B cell (primary cell): ENCODE data around the gene SPOCD1. TPM values are rescaled to one million over a fixed set of nuclear protein-coding genes. Genes with fewer than 3 reads are reported as not detected.

Experiments used
- ATAC-seq: fragments of 200-7000 bp; cut with Tn5 transposase; one replicate; pipeline ENCODE4 v1.10.0; 2021; ENCODE audit warnings: low read depth, mild to moderate bottlenecking, moderate number of reproducible peaks, moderate library complexity
- CTCF ChIA-PET: fragments of 350-600 bp; sonication (Branson Sonifier 250); formaldehyde crosslinking; loops from one replicate; lab custom pipeline; 2021; ENCODE audit warnings: antibody characterized with exemption, inconsistent platforms; lab: Charles Lee
- POLR2A ChIA-PET: fragments of 350-600 bp; sonication (Branson Sonifier 250); formaldehyde crosslinking; loops from one replicate; lab custom pipeline; 2021; ENCODE audit warnings: antibody characterized with exemption; lab: Charles Lee
- DNase-seq: peaks from one replicate; pipeline ENCODE4 v3.0.0; 2013
- H2AFZ ChIP-seq: 2 replicates; pipeline ENCODE4 v1.6.1; 2012; ENCODE audit warnings: mild to moderate bottlenecking, low read depth, low read length; ENCODE audit not compliant: insufficient read depth, poor library complexity, severe bottlenecking
- H3K27ac ChIP-seq, 2 donors: 1 replicate in 1 of 2; 2 replicates in 1 of 2; pipeline ENCODE4 v1.5.1; 2012 to 2013; ENCODE audit warnings: low read length in 2 of 2, mild to moderate bottlenecking in 2 of 2, moderate library complexity in 1 of 2
- H3K27me3 ChIP-seq, 4 experiments: fragments of 200-600 bp in 1 of 4; sonication (generic) in 1 of 4; replicated peaks in 1 of 4; 1 replicate in 2 of 4; 2 replicates in 2 of 4; pipeline versions ENCODE4 v1.6.1 to v1.7.0; 2013 to 2016; ENCODE audit warnings: low read length in 3 of 4, mild to moderate bottlenecking in 2 of 4, mixed read lengths in 1 of 4, moderate library complexity in 1 of 4; ENCODE audit not compliant: insufficient read depth in 4 of 4, control insufficient read depth in 3 of 4; ENCODE audit errors: control extremely low read depth in 1 of 4
- H3K36me3 ChIP-seq, 2 experiments: replicated peaks in 1 of 2; 1 replicate in 1 of 2; 2 replicates in 1 of 2; pipeline versions ENCODE4 v1.6.1 to v1.7.1; 2013; ENCODE audit warnings: low read length in 1 of 2; ENCODE audit not compliant: insufficient read depth in 2 of 2, control insufficient read depth in 1 of 2; ENCODE audit errors: control extremely low read depth in 1 of 2, extremely low read depth in 1 of 2
- H3K4me1 ChIP-seq, 2 donors: fragments of 200-600 bp in 1 of 2; sonication (generic) in 1 of 2; 1 replicate in 1 of 2; 2 replicates in 1 of 2; pipeline versions ENCODE4 v1.5.1 to v1.6.1; 2013 to 2017; ENCODE audit warnings: low read length in 2 of 2; ENCODE audit not compliant: control insufficient read depth in 2 of 2, insufficient read depth in 2 of 2
- H3K4me2 ChIP-seq: replicated peaks from 2 replicates; pipeline ENCODE3; 2012; ENCODE audit warnings: mild to moderate bottlenecking, low read depth, low read length; ENCODE audit not compliant: poor library complexity, severe bottlenecking
- H3K4me3 ChIP-seq, 5 experiments: fragments of 200-600 bp in 1 of 5; sonication (generic) in 1 of 5; 1 replicate in 3 of 5; 2 replicates in 2 of 5; pipeline versions ENCODE4 v1.5.1 to v1.7.0; 2011 to 2016; ENCODE audit warnings: low read length in 4 of 5, mild to moderate bottlenecking in 4 of 5, low read depth in 2 of 5, control low read depth in 1 of 5, moderate library complexity in 1 of 5; ENCODE audit not compliant: insufficient read depth in 1 of 5; ENCODE audit errors: control extremely low read depth in 1 of 5, extremely low read depth in 1 of 5
- H3K79me2 ChIP-seq: fragments of 200-600 bp; sonication (generic); one replicate; pipeline ENCODE4 v1.6.0; 2016; ENCODE audit warnings: low read length; ENCODE audit not compliant: control insufficient read depth, insufficient read depth
- H3K9ac ChIP-seq: fragments of 200-600 bp; sonication (generic); 2 replicates; pipeline ENCODE4 v1.6.1; 2017; ENCODE audit warnings: mild to moderate bottlenecking, low read length, moderate library complexity
- H3K9me3 ChIP-seq, 3 donors: one replicate each; pipeline versions ENCODE4 v1.6.1 to v1.7.1; 2013; ENCODE audit warnings: low read length in 2 of 3; ENCODE audit not compliant: control insufficient read depth in 2 of 3, insufficient read depth in 1 of 3; ENCODE audit errors: control extremely low read depth in 1 of 3
- H4K20me1 ChIP-seq: 2 replicates; pipeline ENCODE4 v1.6.0; 2012; ENCODE audit warnings: mild to moderate bottlenecking, low read length; ENCODE audit not compliant: insufficient read depth, control insufficient read depth, poor library complexity, severe bottlenecking
- H3K27ac Mint-ChIP-seq: one replicate; pipeline ENCODE4 v1.8.0; 2021; ENCODE audit warnings: mixed read lengths
- H3K27me3 Mint-ChIP-seq: one replicate; pipeline ENCODE4 v1.8.0; 2021; ENCODE audit warnings: mixed read lengths
- H3K4me1 Mint-ChIP-seq: one replicate; pipeline ENCODE4 v1.8.0; 2021; ENCODE audit warnings: mixed read lengths
- H3K4me3 Mint-ChIP-seq: one replicate; pipeline ENCODE4 v1.8.0; 2021; ENCODE audit warnings: mixed read lengths
- H3K9me3 Mint-ChIP-seq: one replicate; pipeline ENCODE4 v1.8.0; 2022; ENCODE audit warnings: mixed read lengths; ENCODE audit not compliant: insufficient read depth
- CTCF ChIP-seq: fragments of 200-600 bp; IDR thresholded peaks from one replicate; pipeline ENCODE4 v1.8.0; 2022; ENCODE audit warnings: antibody characterized with exemption, mild to moderate bottlenecking
- EZH2 ChIP-seq: IDR thresholded peaks from 2 replicates; pipeline ENCODE4 v1.6.1; 2012; ENCODE audit warnings: borderline replicate concordance, low read depth, mild to moderate bottlenecking, moderate library complexity, low read length; ENCODE audit not compliant: insufficient read depth, poor library complexity, severe bottlenecking
- WGBS: methylation state at CpG from one replicate; pipeline ENCODE4 v1.1.5; 2013; ENCODE audit warnings: missing lambda C conversion rate; ENCODE audit not compliant: insufficient coverage; 5-methylcytosine and 5-hydroxymethylcytosine counted together
- intact Hi-C: fragments of 100-400 bp; cut with micrococcal nuclease; formaldehyde crosslinking; loops from one replicate; pipeline ENCODE4 v1.10.0; 2022
- polyA plus RNA-seq: library from polyadenylated mRNA; depleted of rRNA; stranded (reverse); fragments of >200 nt; gene quantifications from 2 replicates; pipeline ENCODE4 v1.2.3, GENCODE V29; 2012
- total RNA-seq, 2 donors: library from RNA; stranded (reverse); fragments of 120-200 nt in 1 of 2; gene quantifications; 1 replicate in 1 of 2; 2 replicates in 1 of 2; pipeline versions ENCODE4 v1.2.3 to v1.2.4, GENCODE V29; 2013 to 2022

The SPOCD1 gene
- total and polyA plus RNA-seq, 2 donors (not counting 1 experiment from before 2014, with no cell fraction given), result not detected

GRCh38 chr1:31750858-31751510, 64.8 kb downstream of the SPOCD1 start:
- intact Hi-C loops, result no loop called here
- Histone ChIP-seq H3K27ac (no peak overlapping the region), H3K9me3 (peaks cover 0 to 11% (median 0%) of the 10 kb centered on the region in 3 donors), H3K27me3 (peaks cover 0 to 28% (median 2%) of the 10 kb centered on the region in 4 experiments), H2AFZ (no peak overlapping the region), H3K79me2 (no peaks in the 10 kb centered on the region), H3K4me3 (no peak overlapping the region), H4K20me1 (no peaks in the 10 kb centered on the region), H3K9ac (no peak overlapping the region), H3K36me3 (no peaks in the 10 kb centered on the region), H3K4me2 (peak overlapping the region; percentile 49), H3K4me1 (peaks cover 20 to 36% of the 10 kb centered on the region in 2 donors)
- Mint-ChIP-seq H3K27me3 (peaks cover 18% of the 10 kb centered on the region), H3K4me3 (peak overlapping the region; percentile 34), H3K4me1 (peaks cover 32% of the 10 kb centered on the region), H3K27ac (peak overlapping the region; percentile 65), H3K9me3 (no peaks in the 10 kb centered on the region)
- ATAC-seq (peak; percentile 51), DNase-seq (peak; percentile 60)
- no peak for TF ChIP-seq EZH2
- no peak for TF ChIP-seq CTCF
- WGBS, result 25% methylated on average over 8 of the region's 11 CpGs
- ChIA-PET CTCF (interaction anchor here (0.7 to 1.2 kb wide), 3 partner anchors 11 to 38 kb away, joined by 3 to 6 read pairs (median 5); no protein-coding TSS in a partner anchor), POLR2A (no interaction called here)
